SK-N-SH treated with all-trans-retinoic acid at 6 μM for 48 hours (cell line): ENCODE data around the gene SRGAP2.
"Not testable (repeated sequence)": the region's sequence is repeated elsewhere in the genome, so short reads cannot be mapped to it uniquely, and the experiment has no call there.

Experiments used
- ARNTL ChIP-seq: fragments of 450-650 bp; formaldehyde crosslinking; IDR thresholded peaks from 2 replicates; pipeline ENCODE4 v1.5.0; 2020; ENCODE audit warnings: low read depth, mild to moderate bottlenecking, moderate library complexity, borderline replicate concordance
- CSDC2 ChIP-seq: fragments of 250-450 bp; sonication (Bioruptor Pico); IDR thresholded peaks from 2 replicates; pipeline ENCODE4 v1.5.0; 2020; ENCODE audit warnings: mild to moderate bottlenecking, moderate library complexity
- OSR1 ChIP-seq: fragments of 250-450 bp; sonication (Bioruptor Pico); IDR thresholded peaks from 2 replicates; pipeline ENCODE4 v1.8.0; 2022; ENCODE audit warnings: moderate library complexity, mild to moderate bottlenecking, inconsistent platforms
- PPARA ChIP-seq: fragments of 250-450 bp; sonication (Bioruptor Pico); IDR thresholded peaks from 2 replicates; pipeline ENCODE4 v1.5.0; 2020; ENCODE audit warnings: mild to moderate bottlenecking, borderline replicate concordance
- RARB ChIP-seq: fragments of 250-450 bp; sonication (Bioruptor Pico); IDR thresholded peaks from 2 replicates; pipeline ENCODE4 v1.8.0; 2021; ENCODE audit warnings: mild to moderate bottlenecking, moderate library complexity
- TCF4 ChIP-seq: fragments of 250-450 bp; sonication (Bioruptor Pico); IDR thresholded peaks from 2 replicates; pipeline ENCODE4 v1.8.0; 2021; ENCODE audit warnings: mild to moderate bottlenecking, moderate library complexity, borderline replicate concordance
- TOX ChIP-seq: fragments of 250-450 bp; sonication (Bioruptor Pico); IDR thresholded peaks from 2 replicates; pipeline ENCODE4 v1.8.0; 2021; ENCODE audit warnings: mild to moderate bottlenecking, moderate library complexity, borderline replicate concordance
- ZFP3 ChIP-seq: fragments of 250-450 bp; sonication (Bioruptor Pico); IDR thresholded peaks from 2 replicates; pipeline ENCODE4 v1.5.0; 2020; ENCODE audit warnings: mild to moderate bottlenecking, moderate library complexity
- ZNF70 ChIP-seq: fragments of 450-650 bp; formaldehyde crosslinking; IDR thresholded peaks from 2 replicates; pipeline ENCODE4 v1.5.0; 2020; ENCODE audit warnings: mild to moderate bottlenecking, moderate library complexity
- ZNF8 ChIP-seq: fragments of 450-650 bp; formaldehyde crosslinking; IDR thresholded peaks from 2 replicates; pipeline ENCODE4 v1.5.0; 2020; ENCODE audit warnings: mild to moderate bottlenecking, moderate library complexity
- TF ChIP-seq, protein P1 (sequence below): fragments of 250-450 bp; sonication (Bioruptor Pico); IDR thresholded peaks from 2 replicates; pipeline ENCODE4 v1.5.1; 2020; ENCODE audit warnings: low read depth, mild to moderate bottlenecking, moderate library complexity
- TF ChIP-seq, protein P2 (sequence below): fragments of 250-450 bp; sonication (Bioruptor Pico); IDR thresholded peaks from 2 replicates; pipeline ENCODE4 v1.8.0; 2020; ENCODE audit warnings: mild to moderate bottlenecking, moderate library complexity, borderline replicate concordance
- TF ChIP-seq, protein P3 (sequence below): fragments of 250-450 bp; sonication (Bioruptor Pico); IDR thresholded peaks from 2 replicates; pipeline ENCODE4 v1.5.1; 2021; ENCODE audit warnings: mild to moderate bottlenecking, moderate library complexity
- TF ChIP-seq, protein P4 (sequence below): fragments of 250-450 bp; sonication (Bioruptor Pico); IDR thresholded peaks from 2 replicates; pipeline ENCODE4 v1.5.0; 2020; ENCODE audit warnings: mild to moderate bottlenecking, moderate library complexity

DNA sequence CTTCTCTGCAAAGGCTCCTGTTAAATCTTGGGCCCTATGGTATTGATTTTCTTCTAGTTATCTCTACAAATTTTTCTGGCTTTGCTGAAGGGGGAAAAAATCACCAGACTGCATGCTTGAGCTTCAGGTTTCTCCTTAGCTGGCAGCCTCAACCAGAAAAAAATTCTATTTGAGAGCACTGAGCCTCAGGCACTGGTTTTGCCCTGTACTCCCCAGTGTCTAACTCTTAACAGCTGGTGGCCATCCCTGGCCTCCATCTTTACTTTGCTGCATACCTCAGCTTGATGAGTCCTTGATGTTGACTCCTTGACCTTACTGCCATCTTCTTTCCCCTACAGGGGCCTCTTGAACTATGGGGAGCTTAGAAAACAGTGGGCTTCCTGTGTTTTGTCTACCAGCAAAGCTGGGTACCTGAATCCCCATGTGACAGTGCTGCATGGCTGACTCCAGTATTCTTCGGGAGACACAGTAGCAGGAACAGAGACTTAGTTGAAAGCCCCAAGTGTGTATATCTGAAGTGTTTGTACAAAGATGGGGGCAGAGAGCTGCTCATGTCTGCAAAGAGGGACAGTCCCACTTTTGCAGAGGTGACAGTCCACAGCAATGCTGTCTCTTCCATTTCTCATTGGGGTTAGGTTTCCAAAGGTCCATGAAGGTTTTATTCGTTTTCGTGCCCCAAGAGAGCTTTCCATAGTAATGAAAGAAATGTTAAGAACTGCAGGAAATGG is 31.0 kb downstream of the SRGAP2 start:
- not testable (repeated sequence) for TF ChIP-seq ZNF70; RARB; CSDC2 (CRISPR knock-in tag); TOX (CRISPR knock-in tag); TCF4 (CRISPR knock-in tag); OSR1 (CRISPR knock-in tag); PPARA; ZFP3 (CRISPR knock-in tag); ZNF8 (CRISPR knock-in tag); ARNTL (CRISPR knock-in tag)
- TF ChIP-seq, protein P1, sequence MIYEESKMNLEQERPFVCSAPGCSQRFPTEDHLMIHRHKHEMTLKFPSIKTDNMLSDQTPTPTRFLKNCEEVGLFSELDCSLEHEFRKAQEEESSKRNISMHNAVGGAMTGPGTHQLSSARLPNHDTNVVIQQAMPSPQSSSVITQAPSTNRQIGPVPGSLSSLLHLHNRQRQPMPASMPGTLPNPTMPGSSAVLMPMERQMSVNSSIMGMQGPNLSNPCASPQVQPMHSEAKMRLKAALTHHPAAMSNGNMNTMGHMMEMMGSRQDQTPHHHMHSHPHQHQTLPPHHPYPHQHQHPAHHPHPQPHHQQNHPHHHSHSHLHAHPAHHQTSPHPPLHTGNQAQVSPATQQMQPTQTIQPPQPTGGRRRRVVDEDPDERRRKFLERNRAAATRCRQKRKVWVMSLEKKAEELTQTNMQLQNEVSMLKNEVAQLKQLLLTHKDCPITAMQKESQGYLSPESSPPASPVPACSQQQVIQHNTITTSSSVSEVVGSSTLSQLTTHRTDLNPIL (CRISPR knock-in tag) = not testable (repeated sequence)
- TF ChIP-seq, protein P2, sequence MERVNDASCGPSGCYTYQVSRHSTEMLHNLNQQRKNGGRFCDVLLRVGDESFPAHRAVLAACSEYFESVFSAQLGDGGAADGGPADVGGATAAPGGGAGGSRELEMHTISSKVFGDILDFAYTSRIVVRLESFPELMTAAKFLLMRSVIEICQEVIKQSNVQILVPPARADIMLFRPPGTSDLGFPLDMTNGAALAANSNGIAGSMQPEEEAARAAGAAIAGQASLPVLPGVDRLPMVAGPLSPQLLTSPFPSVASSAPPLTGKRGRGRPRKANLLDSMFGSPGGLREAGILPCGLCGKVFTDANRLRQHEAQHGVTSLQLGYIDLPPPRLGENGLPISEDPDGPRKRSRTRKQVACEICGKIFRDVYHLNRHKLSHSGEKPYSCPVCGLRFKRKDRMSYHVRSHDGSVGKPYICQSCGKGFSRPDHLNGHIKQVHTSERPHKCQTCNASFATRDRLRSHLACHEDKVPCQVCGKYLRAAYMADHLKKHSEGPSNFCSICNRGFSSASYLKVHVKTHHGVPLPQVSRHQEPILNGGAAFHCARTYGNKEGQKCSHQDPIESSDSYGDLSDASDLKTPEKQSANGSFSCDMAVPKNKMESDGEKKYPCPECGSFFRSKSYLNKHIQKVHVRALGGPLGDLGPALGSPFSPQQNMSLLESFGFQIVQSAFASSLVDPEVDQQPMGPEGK = not testable (repeated sequence)
- TF ChIP-seq, protein P3, sequence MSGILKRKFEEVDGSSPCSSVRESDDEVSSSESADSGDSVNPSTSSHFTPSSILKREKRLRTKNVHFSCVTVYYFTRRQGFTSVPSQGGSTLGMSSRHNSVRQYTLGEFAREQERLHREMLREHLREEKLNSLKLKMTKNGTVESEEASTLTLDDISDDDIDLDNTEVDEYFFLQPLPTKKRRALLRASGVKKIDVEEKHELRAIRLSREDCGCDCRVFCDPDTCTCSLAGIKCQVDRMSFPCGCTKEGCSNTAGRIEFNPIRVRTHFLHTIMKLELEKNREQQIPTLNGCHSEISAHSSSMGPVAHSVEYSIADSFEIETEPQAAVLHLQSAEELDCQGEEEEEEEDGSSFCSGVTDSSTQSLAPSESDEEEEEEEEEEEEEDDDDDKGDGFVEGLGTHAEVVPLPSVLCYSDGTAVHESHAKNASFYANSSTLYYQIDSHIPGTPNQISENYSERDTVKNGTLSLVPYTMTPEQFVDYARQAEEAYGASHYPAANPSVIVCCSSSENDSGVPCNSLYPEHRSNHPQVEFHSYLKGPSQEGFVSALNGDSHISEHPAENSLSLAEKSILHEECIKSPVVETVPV (CRISPR knock-in tag) = not testable (repeated sequence)
- TF ChIP-seq, protein P4, sequence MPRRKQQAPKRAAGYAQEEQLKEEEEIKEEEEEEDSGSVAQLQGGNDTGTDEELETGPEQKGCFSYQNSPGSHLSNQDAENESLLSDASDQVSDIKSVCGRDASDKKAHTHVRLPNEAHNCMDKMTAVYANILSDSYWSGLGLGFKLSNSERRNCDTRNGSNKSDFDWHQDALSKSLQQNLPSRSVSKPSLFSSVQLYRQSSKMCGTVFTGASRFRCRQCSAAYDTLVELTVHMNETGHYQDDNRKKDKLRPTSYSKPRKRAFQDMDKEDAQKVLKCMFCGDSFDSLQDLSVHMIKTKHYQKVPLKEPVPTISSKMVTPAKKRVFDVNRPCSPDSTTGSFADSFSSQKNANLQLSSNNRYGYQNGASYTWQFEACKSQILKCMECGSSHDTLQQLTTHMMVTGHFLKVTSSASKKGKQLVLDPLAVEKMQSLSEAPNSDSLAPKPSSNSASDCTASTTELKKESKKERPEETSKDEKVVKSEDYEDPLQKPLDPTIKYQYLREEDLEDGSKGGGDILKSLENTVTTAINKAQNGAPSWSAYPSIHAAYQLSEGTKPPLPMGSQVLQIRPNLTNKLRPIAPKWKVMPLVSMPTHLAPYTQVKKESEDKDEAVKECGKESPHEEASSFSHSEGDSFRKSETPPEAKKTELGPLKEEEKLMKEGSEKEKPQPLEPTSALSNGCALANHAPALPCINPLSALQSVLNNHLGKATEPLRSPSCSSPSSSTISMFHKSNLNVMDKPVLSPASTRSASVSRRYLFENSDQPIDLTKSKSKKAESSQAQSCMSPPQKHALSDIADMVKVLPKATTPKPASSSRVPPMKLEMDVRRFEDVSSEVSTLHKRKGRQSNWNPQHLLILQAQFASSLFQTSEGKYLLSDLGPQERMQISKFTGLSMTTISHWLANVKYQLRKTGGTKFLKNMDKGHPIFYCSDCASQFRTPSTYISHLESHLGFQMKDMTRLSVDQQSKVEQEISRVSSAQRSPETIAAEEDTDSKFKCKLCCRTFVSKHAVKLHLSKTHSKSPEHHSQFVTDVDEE (CRISPR knock-in tag) = not testable (repeated sequence)
